ENCODE data around the gene GBX1.
A peak's percentile ranks its signal among the peaks of the same experiment; 100 is the strongest.

Gene GBX1

DNA sequence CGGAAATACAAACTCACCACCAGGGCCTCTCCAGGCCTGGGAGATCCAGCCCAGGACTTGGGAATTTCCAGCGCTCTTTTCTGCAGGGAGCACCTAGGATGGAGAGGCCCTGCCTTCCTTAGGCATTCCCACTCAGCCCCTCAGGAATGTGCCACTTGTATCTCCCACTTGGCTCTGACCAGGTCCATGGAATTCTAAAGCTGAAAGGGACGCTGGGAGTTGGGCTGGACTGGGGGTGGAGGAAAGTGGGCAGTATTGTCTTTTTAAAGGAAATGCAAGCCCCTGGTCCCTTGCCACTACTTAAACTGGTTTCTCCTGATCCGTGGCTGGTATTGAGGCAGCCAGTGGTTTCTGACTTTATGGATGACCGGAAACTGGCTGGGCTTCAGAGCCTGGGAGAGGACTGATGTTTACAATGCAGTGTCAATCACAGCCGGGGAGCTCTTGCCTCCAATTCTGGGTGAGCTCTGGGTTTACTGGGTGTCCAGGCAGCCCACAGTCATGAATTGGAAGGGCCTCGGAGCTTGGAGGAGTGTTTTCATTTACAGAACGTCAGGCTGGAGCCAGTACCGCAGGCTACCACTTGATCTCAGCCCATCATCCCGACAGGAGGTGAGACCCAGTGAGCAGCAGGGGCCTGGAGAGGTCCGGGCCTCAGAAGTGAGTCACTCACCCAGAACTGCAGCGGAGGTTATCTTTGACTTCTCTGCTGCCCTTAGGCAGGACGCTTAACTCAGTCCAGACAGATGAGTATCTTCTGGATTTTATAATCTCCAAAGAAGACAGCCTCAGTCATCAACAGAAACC lies 53.9 kb downstream of the GBX1 start:
- H3K27me3 Mint-ChIP-seq (ENCODE audit: low read depth): peaks cover 10% of the 10 kb centered on the region
- TF ChIP-seq, protein P1, sequence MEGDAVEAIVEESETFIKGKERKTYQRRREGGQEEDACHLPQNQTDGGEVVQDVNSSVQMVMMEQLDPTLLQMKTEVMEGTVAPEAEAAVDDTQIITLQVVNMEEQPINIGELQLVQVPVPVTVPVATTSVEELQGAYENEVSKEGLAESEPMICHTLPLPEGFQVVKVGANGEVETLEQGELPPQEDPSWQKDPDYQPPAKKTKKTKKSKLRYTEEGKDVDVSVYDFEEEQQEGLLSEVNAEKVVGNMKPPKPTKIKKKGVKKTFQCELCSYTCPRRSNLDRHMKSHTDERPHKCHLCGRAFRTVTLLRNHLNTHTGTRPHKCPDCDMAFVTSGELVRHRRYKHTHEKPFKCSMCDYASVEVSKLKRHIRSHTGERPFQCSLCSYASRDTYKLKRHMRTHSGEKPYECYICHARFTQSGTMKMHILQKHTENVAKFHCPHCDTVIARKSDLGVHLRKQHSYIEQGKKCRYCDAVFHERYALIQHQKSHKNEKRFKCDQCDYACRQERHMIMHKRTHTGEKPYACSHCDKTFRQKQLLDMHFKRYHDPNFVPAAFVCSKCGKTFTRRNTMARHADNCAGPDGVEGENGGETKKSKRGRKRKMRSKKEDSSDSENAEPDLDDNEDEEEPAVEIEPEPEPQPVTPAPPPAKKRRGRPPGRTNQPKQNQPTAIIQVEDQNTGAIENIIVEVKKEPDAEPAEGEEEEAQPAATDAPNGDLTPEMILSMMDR (IDR thresholded peaks at IDR 0.05; ENCODE audit: unreplicated experiment in 3 of 3): no peak
- H3K4me3 Mint-ChIP-seq: peak overlapping the region; percentile 75 to 80 (median 79)
- H3K9me3 Mint-ChIP-seq: no peaks in the 10 kb centered on the region
- H3K4me1 Mint-ChIP-seq: peaks cover 23% of the 10 kb centered on the region
- peak overlapping the region; percentile 71 to 88 (median 78) for H3K27ac Mint-ChIP-seq
- H3K36me3 Mint-ChIP-seq (ENCODE audit: low read depth): peaks cover 2% of the 10 kb centered on the region

DNA sequence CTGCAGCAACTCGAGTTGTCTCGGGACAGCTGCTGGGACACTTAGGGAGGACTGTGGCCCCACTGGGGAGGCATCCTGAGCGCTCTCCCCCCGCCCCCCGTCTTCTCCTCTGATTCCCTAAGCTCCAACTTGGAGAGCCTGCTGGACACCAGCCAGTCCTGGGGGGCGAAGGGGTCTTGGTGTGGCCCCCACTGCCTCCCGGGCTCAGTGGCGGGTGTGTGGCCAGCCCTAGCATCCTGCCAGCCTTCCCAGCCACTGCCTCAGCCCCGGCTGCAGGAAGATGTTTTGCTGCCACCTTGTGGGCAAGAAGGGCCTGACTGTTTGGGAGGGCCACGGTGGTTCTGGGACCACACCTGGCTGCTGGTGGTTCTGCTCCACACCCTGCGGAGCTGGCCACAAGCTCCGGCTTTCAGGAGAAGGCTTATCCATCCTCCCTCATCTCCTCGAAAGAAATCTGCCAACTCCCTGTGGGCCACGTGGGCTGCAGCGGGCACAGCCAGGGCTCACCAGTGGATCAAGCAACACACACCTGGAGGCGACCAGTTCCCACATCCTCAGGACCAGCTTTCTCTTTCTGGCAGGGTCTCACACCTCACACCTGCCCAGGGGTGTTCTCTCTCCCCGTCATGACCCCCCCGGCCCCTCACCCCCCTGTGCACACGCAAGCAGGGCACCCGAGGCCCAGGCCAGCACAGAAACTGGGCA lies 56.4 kb downstream of the GBX1 start:
- H3K36me3 Mint-ChIP-seq (ENCODE audit: low read depth): no peaks in the 10 kb centered on the region
- peaks cover 10% of the 10 kb centered on the region for H3K27me3 Mint-ChIP-seq (ENCODE audit: low read depth)
- H3K4me3 Mint-ChIP-seq: no peak overlapping the region
- TF ChIP-seq, protein P1 (IDR thresholded peaks at IDR 0.05; ENCODE audit: unreplicated experiment in 3 of 3): peak; percentile 83 to 89 (median 86)
- H3K27ac Mint-ChIP-seq: peak overlapping the region in 1 of 3 experiments; percentile 12
- H3K4me1 Mint-ChIP-seq: peaks cover 23% of the 10 kb centered on the region
- no peaks in the 10 kb centered on the region for H3K9me3 Mint-ChIP-seq

DNA sequence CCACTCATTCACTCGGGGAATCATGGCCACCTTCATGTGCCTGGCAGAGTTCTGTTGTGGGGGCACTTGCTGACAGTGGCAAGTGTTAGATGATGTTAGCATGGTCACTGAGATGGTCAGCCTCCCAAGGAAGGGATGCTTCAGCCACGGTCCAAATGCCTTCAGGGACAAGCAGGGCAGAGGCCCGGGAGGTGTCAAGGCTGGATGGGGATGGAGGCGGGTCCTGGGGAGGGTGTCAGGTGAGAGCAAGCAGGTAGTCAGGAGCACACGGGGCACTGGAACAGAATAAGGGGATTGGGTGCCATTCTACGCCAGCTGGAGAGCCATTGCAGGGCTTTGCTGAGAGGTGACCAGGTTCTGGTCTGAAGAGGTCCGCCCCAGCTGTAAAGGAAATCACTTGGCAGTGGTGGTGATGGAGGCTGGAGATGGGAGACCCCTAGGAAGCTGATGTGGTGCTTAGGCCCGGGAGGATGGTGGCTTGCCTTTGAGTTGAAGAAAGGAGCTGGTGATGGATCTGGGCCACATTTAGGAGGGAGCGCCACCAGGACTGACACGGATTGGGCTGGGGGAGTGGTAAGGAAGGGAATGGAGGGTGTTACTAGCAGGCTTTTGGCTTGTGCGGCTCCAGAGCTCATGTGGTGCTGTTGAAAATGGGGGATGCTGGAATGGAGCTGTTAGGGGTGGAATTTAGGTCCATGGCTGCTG lies 57.1 kb downstream of the GBX1 start:
- Mint-ChIP-seq H3K27ac (peak overlapping the region in 1 of 3 experiments; percentile 12), H3K4me3 (no peak overlapping the region), H3K4me1 (peaks cover 23% of the 10 kb centered on the region), H3K9me3 (no peaks in the 10 kb centered on the region), H3K36me3 (ENCODE audit: low read depth) (no peaks in the 10 kb centered on the region), H3K27me3 (ENCODE audit: low read depth) (peaks cover 10% of the 10 kb centered on the region)
- TF ChIP-seq, protein P1 (IDR thresholded peaks at IDR 0.05; ENCODE audit: unreplicated experiment in 3 of 3): no peak

DNA sequence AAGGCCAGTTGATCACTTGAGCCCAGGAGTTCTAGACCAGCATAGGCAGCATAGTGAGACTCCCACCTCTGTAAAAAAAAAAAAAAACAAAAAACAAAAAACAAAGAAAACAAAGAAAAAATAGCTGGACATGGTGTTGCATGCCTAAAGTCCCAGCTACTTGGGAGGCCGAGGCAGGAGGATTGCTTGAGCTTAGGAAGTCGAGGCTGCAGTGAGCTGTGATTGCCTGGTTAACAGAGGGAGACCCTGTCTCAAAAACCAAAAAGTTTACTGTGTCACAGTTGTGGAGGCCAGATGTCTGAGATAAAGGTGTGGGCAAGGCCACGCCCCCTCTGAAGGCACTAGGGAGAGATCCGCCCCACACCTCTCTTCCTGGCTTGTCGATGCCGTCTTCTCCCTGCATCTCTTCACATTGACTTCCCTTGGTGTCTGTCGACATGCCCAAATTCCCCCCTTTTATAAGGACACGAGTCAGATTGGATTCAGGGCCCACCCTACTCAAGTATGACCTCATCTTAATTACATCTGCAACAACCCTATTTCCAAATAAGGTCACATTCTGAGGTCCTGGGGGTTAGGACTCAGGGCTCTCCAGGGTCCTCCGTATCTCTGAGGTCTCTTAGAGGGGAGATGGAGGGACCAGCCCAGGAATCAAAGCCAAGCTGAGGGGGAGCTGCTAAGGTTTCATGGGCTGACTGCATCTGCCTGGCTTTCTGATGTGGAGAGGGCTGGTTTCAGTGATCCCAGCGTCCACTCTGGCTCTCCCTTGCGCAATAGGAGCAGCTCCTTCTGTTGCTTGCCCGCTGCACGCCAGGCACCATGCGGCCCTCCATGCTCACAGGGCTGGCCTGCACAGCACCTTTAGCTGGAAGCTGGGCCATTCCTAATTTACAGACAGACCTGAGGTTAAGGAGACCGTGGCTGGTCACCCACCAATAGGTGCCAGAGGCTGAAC lies 58.1 kb downstream of the GBX1 start:
- H3K36me3 Mint-ChIP-seq (ENCODE audit: low read depth): peaks cover 5% of the 10 kb centered on the region
- no peaks in the 10 kb centered on the region for H3K9me3 Mint-ChIP-seq
- H3K4me3 Mint-ChIP-seq: no peak overlapping the region
- TF ChIP-seq, protein P1 (IDR thresholded peaks at IDR 0.05; ENCODE audit: unreplicated experiment in 3 of 3): no peak
- no peak overlapping the region for H3K27ac Mint-ChIP-seq
- peaks cover 23% of the 10 kb centered on the region for H3K4me1 Mint-ChIP-seq
- peaks cover 10% of the 10 kb centered on the region for H3K27me3 Mint-ChIP-seq (ENCODE audit: low read depth)

DNA sequence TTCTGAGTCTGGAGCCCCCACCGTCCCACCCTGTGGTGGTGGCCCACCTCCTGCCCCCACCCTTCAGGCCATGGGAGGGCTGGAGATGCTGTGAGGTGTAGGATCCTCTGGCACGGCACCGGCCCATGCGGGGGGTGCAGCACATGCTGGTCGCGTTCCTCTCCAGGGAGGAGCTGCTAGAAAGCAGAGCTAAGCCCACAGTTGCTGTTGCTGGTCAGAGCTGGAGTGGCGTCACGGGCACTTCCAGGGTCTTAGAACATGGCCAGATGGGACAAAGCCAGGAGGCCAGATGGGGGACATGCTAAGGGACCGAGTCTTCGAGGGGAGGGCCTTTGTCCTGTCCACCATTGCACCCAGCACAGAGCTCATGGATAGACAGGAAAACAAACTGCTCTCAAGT lies 59.6 kb downstream of the GBX1 start:
- TF ChIP-seq, protein P1 (IDR thresholded peaks at IDR 0.05; ENCODE audit: unreplicated experiment in 3 of 3): no peak
- H3K4me3 Mint-ChIP-seq: no peak overlapping the region
- no peaks in the 10 kb centered on the region for H3K9me3 Mint-ChIP-seq
- peaks cover 11% of the 10 kb centered on the region for H3K4me1 Mint-ChIP-seq
- H3K27me3 Mint-ChIP-seq (ENCODE audit: low read depth): no peaks in the 10 kb centered on the region
- H3K36me3 Mint-ChIP-seq (ENCODE audit: low read depth): peaks cover 9% of the 10 kb centered on the region
- H3K27ac Mint-ChIP-seq: no peak overlapping the region
